WTC11 (cell line): Measurements from ENCODE around the gene RABL6.
"Not testable (repeated sequence)": the region's sequence is repeated elsewhere in the genome, so short reads cannot be mapped to it uniquely, and the experiment has no call there.

ENCODE experiments used
- GABPB1 ChIP-seq: sonication (generic); formaldehyde crosslinking; IDR thresholded peaks from 2 replicates; pipeline ENCODE4 v1.8.1; 2023; ENCODE audit warnings: mild to moderate bottlenecking, missing genetic modification reagents
- MXD4 ChIP-seq: fragments of 250-450 bp; sonication (Bioruptor Pico); IDR thresholded peaks from 2 replicates; pipeline ENCODE4 v1.8.0; 2021; ENCODE audit warnings: mild to moderate bottlenecking, moderate library complexity, borderline replicate concordance
- TF ChIP-seq, protein P1 (sequence below): fragments of 200-600 bp; IDR thresholded peaks from 2 replicates; pipeline ENCODE4 v1.8.0; 2022; ENCODE audit warnings: antibody characterized with exemption

DNA sequence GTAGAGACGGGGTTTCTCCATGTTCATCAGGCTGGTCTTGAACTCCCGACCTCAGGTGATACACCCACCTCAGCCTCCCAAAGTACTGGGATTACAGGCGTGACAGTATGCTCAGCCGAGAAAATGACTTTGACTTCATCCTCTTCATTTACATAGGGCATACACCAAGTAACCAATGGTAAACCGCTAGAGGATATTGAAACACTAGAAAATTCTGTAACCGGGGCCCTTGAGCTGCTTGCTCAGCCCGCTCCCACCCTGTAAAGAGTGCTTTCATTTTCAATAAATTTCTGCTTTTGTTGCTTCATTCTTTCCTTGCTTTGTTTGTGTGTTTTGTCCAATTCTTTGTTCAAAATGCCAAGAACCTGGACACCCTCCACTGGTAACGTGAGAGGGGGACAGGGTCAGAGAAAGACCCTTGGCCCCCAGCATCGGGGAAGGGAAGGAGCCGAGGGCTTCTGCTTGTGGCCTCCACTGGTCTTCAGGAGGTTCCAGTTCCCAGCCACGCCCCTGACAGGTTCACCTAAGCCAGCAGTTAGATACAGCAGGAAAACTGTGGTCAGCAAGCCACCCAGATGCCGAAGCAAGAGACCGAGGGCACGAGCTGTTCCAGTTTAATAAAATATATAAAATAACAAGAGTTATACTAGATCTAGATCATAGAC, 41.9 kb upstream of the RABL6 start:
- TF ChIP-seq, protein P1, sequence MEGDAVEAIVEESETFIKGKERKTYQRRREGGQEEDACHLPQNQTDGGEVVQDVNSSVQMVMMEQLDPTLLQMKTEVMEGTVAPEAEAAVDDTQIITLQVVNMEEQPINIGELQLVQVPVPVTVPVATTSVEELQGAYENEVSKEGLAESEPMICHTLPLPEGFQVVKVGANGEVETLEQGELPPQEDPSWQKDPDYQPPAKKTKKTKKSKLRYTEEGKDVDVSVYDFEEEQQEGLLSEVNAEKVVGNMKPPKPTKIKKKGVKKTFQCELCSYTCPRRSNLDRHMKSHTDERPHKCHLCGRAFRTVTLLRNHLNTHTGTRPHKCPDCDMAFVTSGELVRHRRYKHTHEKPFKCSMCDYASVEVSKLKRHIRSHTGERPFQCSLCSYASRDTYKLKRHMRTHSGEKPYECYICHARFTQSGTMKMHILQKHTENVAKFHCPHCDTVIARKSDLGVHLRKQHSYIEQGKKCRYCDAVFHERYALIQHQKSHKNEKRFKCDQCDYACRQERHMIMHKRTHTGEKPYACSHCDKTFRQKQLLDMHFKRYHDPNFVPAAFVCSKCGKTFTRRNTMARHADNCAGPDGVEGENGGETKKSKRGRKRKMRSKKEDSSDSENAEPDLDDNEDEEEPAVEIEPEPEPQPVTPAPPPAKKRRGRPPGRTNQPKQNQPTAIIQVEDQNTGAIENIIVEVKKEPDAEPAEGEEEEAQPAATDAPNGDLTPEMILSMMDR = not testable (repeated sequence)
- not testable (repeated sequence) for TF ChIP-seq MXD4, GABPB1 (CRISPR knock-in tag)
